ENCODE data around the gene SLC6A14. TPM values are rescaled to one million over a fixed set of nuclear protein-coding genes. Genes with fewer than 3 reads are reported as not detected.

SLC6A14 gene, protein sequence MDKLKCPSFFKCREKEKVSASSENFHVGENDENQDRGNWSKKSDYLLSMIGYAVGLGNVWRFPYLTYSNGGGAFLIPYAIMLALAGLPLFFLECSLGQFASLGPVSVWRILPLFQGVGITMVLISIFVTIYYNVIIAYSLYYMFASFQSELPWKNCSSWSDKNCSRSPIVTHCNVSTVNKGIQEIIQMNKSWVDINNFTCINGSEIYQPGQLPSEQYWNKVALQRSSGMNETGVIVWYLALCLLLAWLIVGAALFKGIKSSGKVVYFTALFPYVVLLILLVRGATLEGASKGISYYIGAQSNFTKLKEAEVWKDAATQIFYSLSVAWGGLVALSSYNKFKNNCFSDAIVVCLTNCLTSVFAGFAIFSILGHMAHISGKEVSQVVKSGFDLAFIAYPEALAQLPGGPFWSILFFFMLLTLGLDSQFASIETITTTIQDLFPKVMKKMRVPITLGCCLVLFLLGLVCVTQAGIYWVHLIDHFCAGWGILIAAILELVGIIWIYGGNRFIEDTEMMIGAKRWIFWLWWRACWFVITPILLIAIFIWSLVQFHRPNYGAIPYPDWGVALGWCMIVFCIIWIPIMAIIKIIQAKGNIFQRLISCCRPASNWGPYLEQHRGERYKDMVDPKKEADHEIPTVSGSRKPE
- 0.07 TPM in 1 of 2 replicates, not detected in the other for total RNA-seq (2014; rRNA removed)
- Bru-seq, nascent RNA: percentile 20 among the genes with signal in this experiment
- percentile 19 among the genes with signal in this experiment for BruChase-seq, experiment 1, labeled RNA remaining after a 6-hour chase
- percentile 17 among the genes with signal in this experiment for BruChase-seq, experiment 2, labeled RNA remaining after a 2-hour chase
- long read RNA-seq: 0 reads

DNA sequence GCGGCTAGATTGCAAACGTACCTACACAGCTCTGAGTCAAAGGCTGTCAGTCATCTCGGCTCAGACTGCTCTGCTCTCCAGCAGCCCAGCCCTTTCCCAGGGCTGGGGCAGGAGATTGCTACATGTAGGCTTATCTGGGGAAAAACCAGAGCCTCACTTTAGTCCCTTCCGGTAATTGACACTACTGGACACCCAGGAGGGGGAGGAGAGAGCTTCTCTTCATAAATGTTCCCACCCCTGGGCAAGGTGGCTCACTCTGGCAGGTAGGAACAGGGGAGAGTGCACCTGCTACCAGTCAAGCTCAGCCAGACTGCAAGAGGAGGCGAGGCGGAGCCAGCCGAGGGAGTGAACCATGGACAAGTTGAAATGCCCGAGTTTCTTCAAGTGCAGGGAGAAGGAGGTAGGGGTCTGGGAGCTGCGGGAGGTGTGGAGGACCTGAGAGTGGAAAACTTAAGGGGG lies at the start of gene SLC6A14:
TSS of gene SLC6A14 (plus strand) at position 249 of the 459 bp plus-strand sequence. CDS start at position 353, 104 bp downstream.
- H3K79me2 ChIP-seq (ENCODE audit: low read length): no peaks in the 10 kb centered on the region
- no peak within 1 kb of the TSS for H3K4me2 ChIP-seq (ENCODE audit: low read length)
- no peak within 1 kb of the TSS for H2AFZ ChIP-seq (ENCODE audit: low read length)
- DNase-seq: peak; percentile 2
- no peaks in the 10 kb centered on the region for H3K36me3 ChIP-seq (ENCODE audit: low read depth, low read length)
- H3F3A ChIP-seq (ENCODE audit: low read length, unreplicated experiment): no peaks in the 10 kb centered on the region
- H4K20me1 ChIP-seq (ENCODE audit: low read length): no peaks in the 10 kb centered on the region
- ATAC-seq: peak; percentile 74
- TF ChIP-seq, protein P1, sequence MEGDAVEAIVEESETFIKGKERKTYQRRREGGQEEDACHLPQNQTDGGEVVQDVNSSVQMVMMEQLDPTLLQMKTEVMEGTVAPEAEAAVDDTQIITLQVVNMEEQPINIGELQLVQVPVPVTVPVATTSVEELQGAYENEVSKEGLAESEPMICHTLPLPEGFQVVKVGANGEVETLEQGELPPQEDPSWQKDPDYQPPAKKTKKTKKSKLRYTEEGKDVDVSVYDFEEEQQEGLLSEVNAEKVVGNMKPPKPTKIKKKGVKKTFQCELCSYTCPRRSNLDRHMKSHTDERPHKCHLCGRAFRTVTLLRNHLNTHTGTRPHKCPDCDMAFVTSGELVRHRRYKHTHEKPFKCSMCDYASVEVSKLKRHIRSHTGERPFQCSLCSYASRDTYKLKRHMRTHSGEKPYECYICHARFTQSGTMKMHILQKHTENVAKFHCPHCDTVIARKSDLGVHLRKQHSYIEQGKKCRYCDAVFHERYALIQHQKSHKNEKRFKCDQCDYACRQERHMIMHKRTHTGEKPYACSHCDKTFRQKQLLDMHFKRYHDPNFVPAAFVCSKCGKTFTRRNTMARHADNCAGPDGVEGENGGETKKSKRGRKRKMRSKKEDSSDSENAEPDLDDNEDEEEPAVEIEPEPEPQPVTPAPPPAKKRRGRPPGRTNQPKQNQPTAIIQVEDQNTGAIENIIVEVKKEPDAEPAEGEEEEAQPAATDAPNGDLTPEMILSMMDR (conservative IDR thresholded peaks at IDR 0.05; ENCODE audit: low read depth, low read length): no peak
- TF ChIP-seq EZH2 (IDR thresholded peaks at IDR 0.05; ENCODE audit: low read length, unreplicated experiment) (no peak), EZH2phosphoT487 (IDR thresholded peaks at IDR 0.05; ENCODE audit: borderline replicate concordance, low read length) (no peak)
- intact Hi-C loops (cut with micrococcal nuclease): no loop called here
- POLR2A ChIA-PET (ENCODE audit: unreplicated experiment): interaction anchor here (0.5 kb wide), 1 partner anchor 117 kb away, joined by 5 read pairs; no protein-coding TSS in a partner anchor
- no peak within 1 kb of the TSS for H3K27ac ChIP-seq (ENCODE audit: low read length)
- no peaks in the 10 kb centered on the region for H3K27me3 ChIP-seq (ENCODE audit: low read length)
- H3K9me2 ChIP-seq (replicated peaks; ENCODE audit: low read length): no peaks in the 10 kb centered on the region
- H3K4me3 ChIP-seq (ENCODE audit: low read length): no peak within 1 kb of the TSS
- no TSS peak for BruUV-seq (replicated peaks)
- H3K9me3 ChIP-seq (ENCODE audit: low read length): no peaks in the 10 kb centered on the region
- H3K9ac ChIP-seq (ENCODE audit: low read length): no peak within 1 kb of the TSS
- CTCF ChIA-PET: no interaction called here
- H3K4me1 ChIP-seq (ENCODE audit: insufficient read depth, low read length): no peaks in the 10 kb centered on the region

DNA sequence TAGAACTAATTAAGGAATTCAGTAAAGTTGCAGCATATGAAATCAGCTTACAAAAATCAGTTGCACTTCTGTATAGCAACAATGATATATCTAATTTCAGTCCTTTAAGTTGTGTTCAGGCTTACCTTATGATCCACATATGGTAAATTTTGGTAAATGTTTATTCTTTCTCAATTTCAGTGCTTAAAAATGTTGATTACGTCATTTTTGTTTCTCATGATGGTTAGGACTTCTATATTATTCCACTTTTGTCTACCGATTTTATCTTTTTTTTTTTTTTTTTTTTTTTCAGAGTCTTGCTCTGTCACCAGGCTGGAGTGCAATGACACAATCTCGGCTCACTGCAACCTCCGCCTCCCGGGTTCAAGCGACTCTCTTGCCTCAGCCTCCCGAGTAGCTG lies 40.7 kb upstream of the SLC6A14 start:
- no peak overlapping the region for H3K4me2 ChIP-seq (ENCODE audit: low read length)
- no peaks in the 10 kb centered on the region for H3K9me2 ChIP-seq (replicated peaks; ENCODE audit: low read length)
- no peaks in the 10 kb centered on the region for H3K4me1 ChIP-seq (ENCODE audit: insufficient read depth, low read length)
- intact Hi-C loops (cut with micrococcal nuclease): no loop called here
- no peak overlapping the region for H3K9ac ChIP-seq (ENCODE audit: low read length)
- TF ChIP-seq, protein P1 (conservative IDR thresholded peaks at IDR 0.05; ENCODE audit: low read depth, low read length): no peak
- TF ChIP-seq EZH2phosphoT487 (IDR thresholded peaks at IDR 0.05; ENCODE audit: borderline replicate concordance, low read length) (no peak), EZH2 (IDR thresholded peaks at IDR 0.05; ENCODE audit: low read length, unreplicated experiment) (no peak)
- H3K36me3 ChIP-seq (ENCODE audit: low read depth, low read length): no peaks in the 10 kb centered on the region
- H4K20me1 ChIP-seq (ENCODE audit: low read length): no peaks in the 10 kb centered on the region
- BruUV-seq (replicated peaks): no TSS peak
- H3K79me2 ChIP-seq (ENCODE audit: low read length): no peaks in the 10 kb centered on the region
- H2AFZ ChIP-seq (ENCODE audit: low read length): no peak overlapping the region
- no peak for ATAC-seq
- no peak overlapping the region for H3K4me3 ChIP-seq (ENCODE audit: low read length)
- no peaks in the 10 kb centered on the region for H3K27me3 ChIP-seq (ENCODE audit: low read length)
- ChIA-PET CTCF (no interaction called here), POLR2A (ENCODE audit: unreplicated experiment) (no interaction called here)
- H3K9me3 ChIP-seq (ENCODE audit: low read length): no peaks in the 10 kb centered on the region
- H3K27ac ChIP-seq (ENCODE audit: low read length): no peak overlapping the region
- DNase-seq: no peak
- H3F3A ChIP-seq (ENCODE audit: low read length, unreplicated experiment): no peaks in the 10 kb centered on the region
